Stimulated activated CD4-positive, alpha-beta T cell treated with anti-CD3 and anti-CD28 coated beads, Interleukin-4, amount 100 ng/mL, for 48 hours (primary cell): ENCODE measurements around the gene MICALL2.

Source experiments
- DNase-seq, 2 donors: peaks; one replicate each; pipeline ENCODE4 v3.0.0-alpha.2; 2020; ENCODE audit warnings: low read depth in 2 of 2

Gene MICALL2

DNA sequence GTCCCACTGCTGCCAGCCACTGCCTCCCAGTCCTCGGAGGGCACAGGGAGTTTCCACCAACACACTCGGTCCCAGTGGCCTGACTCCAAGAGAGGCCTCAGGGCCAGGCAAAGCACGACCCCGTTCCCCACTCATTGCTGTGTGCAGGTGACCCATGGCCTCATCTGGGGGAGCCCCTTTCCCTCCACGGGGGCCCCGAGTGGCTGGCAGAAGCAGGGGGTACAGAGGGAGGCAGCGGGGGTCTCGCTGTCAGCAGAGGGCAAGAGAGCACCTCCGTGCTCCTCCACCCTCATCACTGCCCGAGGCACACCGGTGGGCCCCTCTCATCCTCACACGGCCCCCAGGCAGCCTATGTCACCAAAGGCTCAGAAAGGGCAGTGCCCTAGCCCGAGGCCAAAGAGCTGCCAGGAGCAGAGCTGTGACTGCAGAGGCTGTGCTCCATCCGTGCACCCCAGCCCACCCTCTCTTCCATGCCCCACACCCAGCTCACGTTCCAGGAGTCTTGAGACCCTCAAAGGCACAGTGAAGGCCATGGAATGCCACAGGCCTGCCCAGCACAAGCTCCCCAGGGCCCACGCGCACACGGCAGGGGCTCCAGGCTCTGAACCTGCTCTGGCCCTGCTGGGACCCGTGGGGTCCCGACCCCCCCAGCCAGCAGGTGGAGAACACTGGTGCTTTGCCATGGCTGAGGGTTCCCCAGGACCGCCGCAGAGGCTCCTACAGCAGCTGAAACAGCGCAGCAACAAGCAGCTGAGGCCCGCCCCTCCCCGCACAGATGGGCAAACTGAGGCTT, 25.9 kb downstream of the MICALL2 start:
- DNase-seq: no peak

DNA sequence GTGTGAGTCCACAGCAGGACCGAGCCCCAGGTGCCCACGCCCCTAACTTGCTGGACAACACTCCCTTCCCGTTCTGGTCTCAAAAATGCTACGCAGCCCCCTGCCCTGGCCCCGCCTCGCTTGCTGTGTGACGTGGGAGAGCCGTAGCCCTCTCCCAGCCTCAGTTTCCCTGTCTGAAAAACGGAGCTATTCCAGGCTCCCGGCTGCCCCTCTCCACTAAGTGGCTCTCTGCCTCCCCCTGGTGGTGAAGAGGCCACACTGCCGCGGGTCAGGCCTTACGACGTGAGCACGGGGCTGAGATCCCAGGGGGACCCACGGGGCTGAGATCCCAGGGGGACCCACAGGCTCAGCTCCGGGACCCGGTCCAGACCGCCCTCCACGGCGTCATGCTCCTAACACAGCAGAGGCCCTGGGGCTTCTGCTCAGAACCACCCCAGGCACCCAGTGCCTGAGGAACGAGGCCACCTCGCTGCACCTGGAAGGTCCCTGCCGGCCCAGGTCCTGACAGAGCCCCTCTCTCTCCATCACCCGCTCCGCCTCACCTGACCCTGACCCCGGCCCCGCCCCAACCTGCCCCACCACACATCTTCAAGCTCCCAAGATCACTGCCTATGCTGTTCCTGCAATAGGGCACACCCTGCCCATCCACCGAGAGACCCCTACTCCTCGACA, 26.7 kb downstream of the MICALL2 start:
- peak; percentile 73 to 84 for DNase-seq

GRCh38 chr7:1431634-1432380, 27.5 kb downstream of the MICALL2 start:
- DNase-seq: no peak

DNA sequence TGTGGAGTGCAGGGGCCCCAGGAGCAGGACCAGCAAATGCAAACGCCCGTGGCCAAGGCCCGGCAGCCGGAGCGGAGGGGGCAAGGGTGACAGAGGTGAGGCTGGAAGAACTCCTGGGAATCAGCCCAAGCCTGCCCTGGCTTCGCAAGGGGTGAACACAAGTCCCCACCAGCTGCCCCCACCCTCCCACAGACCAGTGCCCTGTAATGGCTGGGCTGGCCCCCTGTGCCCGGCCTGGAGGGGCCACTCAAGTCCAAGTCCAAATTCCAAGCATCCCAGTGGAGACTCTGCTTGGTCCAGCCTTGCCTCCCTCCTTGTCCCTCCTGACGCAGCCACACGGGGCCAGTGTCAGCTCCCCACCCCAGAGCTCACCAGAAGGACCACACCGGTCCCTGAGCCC, 28.0 kb downstream of the MICALL2 start:
- no peak for DNase-seq

- no peak for DNase-seq
Measured at GRCh38 chr7:1430056-1430845, 29.0 kb downstream of the MICALL2 start.

DNA sequence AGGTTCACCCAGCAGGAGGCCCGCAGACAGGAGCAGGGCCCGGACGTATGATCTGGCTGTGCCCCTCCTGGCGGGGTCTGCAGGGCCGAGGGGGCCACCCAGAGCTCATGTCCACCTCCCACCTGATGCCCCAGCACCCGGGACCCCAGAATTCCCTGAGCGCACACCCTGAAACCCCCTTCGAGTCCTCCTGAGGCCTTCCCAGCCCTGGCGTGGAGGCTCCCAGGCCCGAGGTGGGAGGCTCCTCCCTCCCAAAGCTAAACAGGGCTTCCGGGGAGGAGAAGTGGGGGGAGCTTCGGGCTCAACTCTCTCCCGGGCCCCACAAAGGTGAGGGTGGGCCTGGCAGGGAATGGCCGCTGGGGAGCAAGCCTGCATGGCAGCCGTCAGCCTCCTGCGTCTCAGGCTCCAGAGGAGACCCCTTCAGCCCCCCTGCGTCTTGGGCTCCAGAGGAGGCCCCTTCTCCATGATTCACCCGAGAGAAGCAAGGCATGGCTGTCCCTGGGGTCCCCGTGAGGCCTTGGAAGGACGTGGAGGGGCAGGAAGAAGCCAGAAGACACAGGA, 30.2 kb downstream of the MICALL2 start:
- DNase-seq: no peak

DNA sequence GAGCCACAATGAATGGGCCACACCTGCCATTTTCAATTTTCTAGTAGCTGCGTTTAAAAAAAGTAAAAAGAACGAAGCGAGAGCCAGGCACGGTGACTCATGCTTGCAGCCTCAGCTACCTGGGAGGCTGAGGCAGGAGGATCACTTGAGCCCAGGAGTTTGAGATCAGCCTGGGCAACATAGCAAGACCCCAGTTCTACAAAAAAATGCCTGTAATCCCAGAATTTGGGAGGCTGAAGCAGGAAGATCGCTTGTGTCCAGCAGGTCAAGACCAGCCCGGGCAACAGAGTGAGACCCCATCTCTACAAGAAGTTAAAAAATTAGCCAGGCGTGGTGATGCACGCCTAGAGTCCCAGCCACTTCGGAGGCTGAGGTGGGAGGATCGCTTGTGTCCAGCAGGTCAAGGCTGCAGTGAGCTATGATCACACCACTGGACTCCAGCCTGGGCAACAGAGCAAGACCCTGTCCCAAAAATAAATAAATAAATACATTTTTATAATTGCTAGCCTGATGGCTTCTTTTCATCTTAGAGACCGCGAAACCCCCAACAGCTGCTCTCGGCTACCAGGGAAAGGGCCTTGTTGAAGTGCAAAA, 32.1 kb downstream of the MICALL2 start:
- no peak for DNase-seq

DNA sequence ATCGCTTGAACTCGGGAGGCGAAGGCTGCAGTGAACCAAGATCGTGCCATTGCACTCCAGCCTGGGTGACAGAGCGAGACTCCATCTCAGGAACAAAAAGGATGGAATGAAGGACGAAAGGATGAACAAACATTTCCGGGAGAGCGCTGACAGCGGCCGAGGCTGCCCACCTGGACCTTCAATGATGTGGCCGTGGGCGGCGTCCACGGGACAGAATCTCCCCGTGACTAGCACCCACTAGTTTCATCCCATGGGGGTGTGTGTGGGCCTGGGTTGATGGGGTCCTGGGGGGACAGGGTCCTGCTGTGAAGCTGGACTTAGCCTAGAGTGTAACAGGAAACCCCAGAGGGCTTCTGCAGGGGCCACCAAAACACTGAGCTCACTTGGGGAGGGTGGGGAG, 32.8 kb downstream of the MICALL2 start:
- DNase-seq: no peak

DNA sequence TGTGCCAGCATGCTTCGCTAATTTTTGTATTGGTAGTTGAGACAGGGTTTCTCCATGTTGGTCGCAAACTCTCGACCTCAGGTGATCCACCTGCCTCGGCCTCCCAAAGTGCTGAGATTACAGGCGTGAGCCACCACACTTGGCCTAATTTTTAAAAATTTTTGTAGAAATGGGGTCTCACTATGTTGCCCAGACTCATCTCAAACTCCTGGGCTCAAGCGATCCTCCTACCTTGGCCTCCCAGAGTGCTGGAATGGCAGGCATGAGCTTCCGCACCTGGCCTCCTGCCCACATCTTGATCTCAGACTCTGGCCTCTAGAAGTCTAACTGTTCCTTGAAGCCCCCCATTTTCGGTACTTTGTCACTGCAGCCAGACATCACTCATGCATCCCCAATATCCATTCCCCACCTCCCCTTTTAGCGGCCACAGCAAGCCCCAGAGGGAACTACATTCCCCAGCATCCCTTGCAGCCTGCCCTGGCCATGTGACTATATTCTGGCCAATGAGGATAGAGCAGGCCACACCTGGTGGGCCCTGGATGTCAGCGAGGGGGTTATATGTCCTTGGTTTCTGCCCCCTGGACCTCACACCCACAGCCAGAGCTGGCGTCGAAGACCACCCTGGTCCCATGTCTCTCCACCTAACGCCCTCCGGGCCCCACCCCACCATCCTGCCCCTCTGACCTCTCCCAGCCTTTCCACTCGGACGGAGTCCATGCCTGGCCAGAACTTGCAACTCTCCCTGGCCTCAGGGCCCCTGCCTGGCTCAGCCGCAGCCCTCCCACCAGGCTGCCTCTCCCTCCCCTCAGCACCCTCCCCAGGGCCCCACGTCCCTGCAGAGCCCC, 33.8 kb downstream of the MICALL2 start:
- no peak for DNase-seq

GRCh38 chr7:1424041-1424440, 35.2 kb downstream of the MICALL2 start:
- DNase-seq: no peak

DNA sequence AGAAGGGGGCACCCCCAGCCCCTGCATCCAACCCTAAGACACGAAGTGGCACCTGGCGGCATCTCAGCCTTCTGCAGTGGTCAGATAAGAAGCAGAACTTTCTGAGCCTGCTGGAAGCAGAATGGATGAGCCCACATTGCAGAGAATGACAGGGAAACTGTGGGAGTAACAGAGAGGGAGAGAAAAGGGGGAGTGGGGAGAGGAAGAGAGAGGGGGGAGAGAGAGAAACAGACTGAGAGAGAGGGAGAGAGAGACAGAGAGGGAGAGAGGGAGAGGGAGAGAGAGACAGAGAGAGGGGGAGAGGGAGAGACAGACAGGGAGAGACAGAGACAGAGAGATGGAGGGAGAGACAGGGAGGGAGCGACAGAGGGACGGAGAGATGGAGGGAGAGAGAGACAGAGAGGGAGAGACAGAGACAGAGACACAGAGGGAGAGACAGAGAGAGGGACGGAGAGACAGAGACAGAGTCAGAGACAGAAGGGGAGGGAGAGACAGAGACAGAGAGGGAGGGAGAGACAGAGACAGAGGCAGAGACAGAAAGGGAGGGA, 35.9 kb downstream of the MICALL2 start:
- no peak for DNase-seq

GRCh38 chr7:1422512-1423263, 36.6 kb downstream of the MICALL2 start:
- no peak for DNase-seq

- no peak for DNase-seq
Measured at GRCh38 chr7:1421946-1422345, 37.3 kb downstream of the MICALL2 start.

DNA sequence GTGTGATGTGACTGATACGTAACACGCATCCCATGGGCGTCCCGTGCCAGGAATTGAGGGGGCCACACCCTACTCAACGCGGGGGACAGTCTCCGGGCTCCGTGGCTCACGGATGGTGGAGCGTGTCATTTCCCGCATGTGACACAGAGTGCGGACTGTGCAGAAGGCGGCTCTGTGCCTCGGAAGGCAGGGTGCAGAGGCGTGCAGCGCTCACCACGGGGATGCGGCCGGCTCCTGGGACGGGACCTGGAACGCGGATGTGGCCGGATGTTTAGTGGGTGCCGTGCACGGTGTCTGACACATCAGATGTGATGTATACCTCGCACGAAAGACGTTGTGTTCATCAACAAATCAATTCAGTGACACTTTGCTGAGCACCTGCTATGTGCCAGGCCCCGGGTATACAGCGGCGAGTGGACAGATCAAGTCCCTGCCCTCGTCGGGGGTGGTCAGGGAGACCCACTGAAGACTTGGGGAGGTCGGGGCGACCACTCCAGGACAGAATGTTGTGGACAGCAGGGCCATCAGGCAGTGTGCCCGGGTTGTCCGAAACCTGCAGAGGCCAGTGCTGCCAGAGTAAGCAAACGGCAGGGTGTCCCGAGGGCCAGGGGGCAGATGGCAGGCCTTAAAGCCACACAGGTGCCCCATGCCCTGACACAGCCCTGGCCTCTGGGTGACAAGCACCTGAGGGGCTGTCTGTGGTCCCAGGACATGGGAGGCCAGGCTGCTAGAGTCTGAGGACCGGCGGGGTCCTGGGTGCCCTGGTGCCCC, 38.1 kb downstream of the MICALL2 start:
- no peak for DNase-seq

- no peak for DNase-seq
Measured at GRCh38 chr7:1419688-1420087, 39.6 kb downstream of the MICALL2 start.

DNA sequence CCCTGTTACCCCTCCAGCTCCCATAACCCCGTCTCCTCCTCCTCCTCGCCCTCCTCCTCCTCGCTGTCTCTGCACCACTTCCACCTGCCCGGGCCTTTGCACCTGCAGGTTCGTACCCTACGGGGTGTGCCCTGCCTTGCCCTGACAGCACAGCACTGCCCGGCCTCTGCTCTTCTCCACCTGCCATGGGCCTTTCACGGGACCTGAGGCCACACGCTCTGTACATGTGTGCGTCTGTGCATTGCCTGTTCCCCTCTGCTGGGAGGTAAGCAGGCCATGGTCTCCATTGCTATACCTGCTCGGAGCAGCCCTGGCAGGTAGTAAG, 40.0 kb downstream of the MICALL2 start:
- DNase-seq: no peak

DNA sequence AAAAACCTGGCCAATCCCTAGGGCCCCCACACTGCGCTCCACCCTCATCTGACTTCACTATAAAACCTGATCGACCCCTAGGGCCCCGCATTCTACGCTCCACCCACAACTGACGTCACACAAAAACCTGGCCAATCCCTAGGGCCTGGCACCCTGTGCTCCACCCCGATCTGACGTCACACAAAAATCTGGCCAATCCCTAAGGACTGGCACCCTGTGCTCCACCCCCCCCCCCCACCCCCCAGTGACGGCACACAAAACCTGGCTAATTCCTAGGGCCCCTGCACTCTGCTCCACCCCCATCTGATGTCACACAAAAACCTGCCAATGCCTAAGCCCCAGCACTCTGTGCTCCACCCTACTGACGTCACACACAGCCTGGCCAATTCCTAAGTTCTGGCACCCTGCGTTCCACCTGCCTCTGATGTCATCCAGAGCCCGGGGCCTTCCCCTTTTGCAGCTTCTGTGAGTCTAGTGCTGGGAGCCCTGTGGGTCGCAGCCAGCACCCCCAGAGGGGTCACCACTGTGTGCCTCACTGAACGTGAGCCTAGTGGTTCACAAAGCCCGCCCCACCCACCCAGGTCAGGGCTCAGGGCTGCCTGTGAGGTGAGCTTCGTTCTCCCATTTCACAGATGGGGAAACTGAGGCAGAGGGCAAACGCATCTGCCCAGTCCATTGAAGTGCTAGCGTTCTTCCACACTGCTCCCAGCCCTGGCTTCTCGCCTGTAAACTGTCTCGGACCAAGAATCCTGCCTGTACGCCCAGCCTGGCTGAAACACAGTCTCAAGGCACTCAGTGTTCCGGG, 40.6 kb downstream of the MICALL2 start:
- no peak for DNase-seq
